ENCODE data around the gene USP32. TPM values are rescaled to one million over a fixed set of nuclear protein-coding genes. Genes with fewer than 3 reads are reported as not detected.
A peak's percentile ranks its signal among the peaks of the same experiment; 100 is the strongest.

The USP32 gene
- total and polyA plus RNA-seq, 2 of the 8 experiments (the other 6 are each of a cell fraction or from before 2014, with no cell fraction given) = 29.6 to 112 TPM

- Histone ChIP-seq H2AK5ac (ENCODE audit: low read depth, low read length) (no peak overlapping the region; the same call in 1 of the 2 replicates), H2BK15ac (ENCODE audit: low read length) (no peak overlapping the region), H3K9ac (replicated peaks in 1 of 4; ENCODE audit: extremely low read depth in 1 of 4, low read depth in 3 of 4, low read length in 3 of 4) (no peak overlapping the region; a peak in 1 of 7 replicates), H3K79me2 (ENCODE audit: control insufficient read depth in 1 of 2, insufficient read depth in 2 of 2, low read length in 2 of 2) (peaks cover 19 to 86% of the 10 kb centered on the region in 2 experiments), H3K27me3 (replicated peaks in 1 of 4; ENCODE audit: control insufficient read depth in 3 of 4, extremely low read depth in 1 of 4, insufficient read depth in 3 of 4, low read length in 3 of 4) (no peaks in the 10 kb centered on the region), H2BK20ac (ENCODE audit: low read length) (0 out of 2 replicates have a peak overlapping the region, but pooled peaks have one; percentile 23), H3K4me3 (ENCODE audit: extremely low read depth in 1 of 4, insufficient read depth in 2 of 4, low read depth in 3 of 4, low read length in 4 of 4) (peak overlapping the region in 1 of 4 experiments; percentile 48; a peak in 2 of 8 replicates), H2AFZ (ENCODE audit: low read length) (no peak overlapping the region), H3K79me1 (ENCODE audit: low read depth, low read length) (peaks cover 2% of the 10 kb centered on the region; the same call in 1 of the 2 replicates), H3K9me3 (ENCODE audit: insufficient read depth in 2 of 2, low read depth in 1 of 2, low read length in 1 of 2) (no peaks in the 10 kb centered on the region), H3K23ac (ENCODE audit: insufficient read length) (no peak overlapping the region), H3K18ac (ENCODE audit: extremely low read depth, low read length) (no peak overlapping the region), H3K36me3 (ENCODE audit: control insufficient read depth in 2 of 4, insufficient read depth in 4 of 4, low read length in 3 of 4) (no peaks in the 10 kb centered on the region; a peak in 1 of 8 replicates), H2BK12ac (ENCODE audit: low read depth, low read length) (peak overlapping the region; percentile 88), H4K5ac (ENCODE audit: insufficient read length, low read depth, low read length) (peak overlapping the region; percentile 78), H3K14ac (ENCODE audit: insufficient read length) (no peak overlapping the region), H3K27ac (ENCODE audit: low read depth, low read length) (0 out of 2 replicates have a peak overlapping the region, but pooled peaks have one; percentile 22), H4K91ac (replicated peaks; ENCODE audit: insufficient read length, low read length) (peak overlapping the region; percentile 94), H3K4me2 (ENCODE audit: insufficient read depth in 1 of 2, low read depth in 2 of 2, low read length in 2 of 2) (peak overlapping the region; percentile 48 to 64), H4K20me1 (replicated peaks in 1 of 2; ENCODE audit: control insufficient read depth in 1 of 2, insufficient read depth in 2 of 2, low read length in 2 of 2) (peaks cover 0 to 3% of the 10 kb centered on the region in 2 experiments), H3K4ac (replicated peaks; ENCODE audit: insufficient read length, low read depth, low read length) (peak overlapping the region; percentile 44), H4K8ac (ENCODE audit: extremely low read depth, insufficient read depth, low read length) (no peak overlapping the region), H3K56ac (replicated peaks; ENCODE audit: insufficient read length, low read depth, low read length) (peak overlapping the region; percentile 44), H2BK120ac (replicated peaks; ENCODE audit: low read depth, low read length) (peak overlapping the region; percentile 97), H3K4me1 (replicated peaks in 1 of 4; ENCODE audit: control insufficient read depth in 3 of 4, insufficient read depth in 4 of 4, low read length in 3 of 4) (peaks cover 9 to 30% (median 20%) of the 10 kb centered on the region in 4 experiments), H3K23me2 (ENCODE audit: low read depth, low read length) (peaks cover 11% of the 10 kb centered on the region), H2BK5ac (ENCODE audit: low read depth, low read length) (peak overlapping the region; percentile 57; the same call in 1 of the 2 replicates)
- whole genome bisulfite sequencing, 2 experiments (ENCODE audit: extremely low coverage in 1 of 2, insufficient coverage in 1 of 2, insufficient read length in 1 of 2, insufficient replicate concordance in 2 of 2, low coverage in 1 of 2, low lambda C conversion rate in 2 of 2, missing lambda C conversion rate in 1 of 2) = 51% methylated on average over 4 of the region's 4 CpGs; no CpG with 5 or more reads in 1 of the 2 experiments
- ChIA-PET CTCF (ENCODE audit: partially characterized antibody) (interaction anchor here (1.9 kb wide), 1 partner anchor 19 kb away, joined by 6 read pairs; no protein-coding TSS in a partner anchor), POLR2A (ENCODE audit: partially characterized antibody) (interaction anchor here (0.6 to 2.3 kb wide), 4 partner anchors 12 to 213 kb away, joined by 4 to 8 read pairs (median 6); partner anchors contain the start of gene PPM1D)
- DNase-seq (ENCODE audit: low read depth in 1 of 2, low spot score in 2 of 2) (no peak), FAIRE-seq (no peak)
- no peak for TF ChIP-seq HDAC2 (IDR thresholded peaks at IDR 0.05; ENCODE audit: borderline replicate concordance in 1 of 2, low read depth in 2 of 2, low read length in 2 of 2)
- TF ChIP-seq TCF12 (IDR thresholded peaks at IDR 0.05; ENCODE audit: low read depth, low read length) = no peak
- TF ChIP-seq SP2 (IDR thresholded peaks at IDR 0.05; ENCODE audit: low read length) = no peak
- TF ChIP-seq EGR1 (IDR thresholded peaks at IDR 0.05; ENCODE audit: borderline replicate concordance, low read depth, low read length) = no peak
- no peak for TF ChIP-seq SP4 (IDR thresholded peaks at IDR 0.05; ENCODE audit: low read length)
- no peak for TF ChIP-seq NANOG (IDR thresholded peaks at IDR 0.05; ENCODE audit: insufficient read depth, low read depth, low read length, poor library complexity, severe bottlenecking)
Observed at GRCh38 chr17:60386147-60387058, 5.5 kb downstream of the USP32 start.
